ENCODE data around the gene MYBPC2. TPM values are rescaled to one million over a fixed set of nuclear protein-coding genes. Genes with fewer than 3 reads are reported as not detected.

MYBPC2 gene
- total and polyA plus RNA-seq, 9 of the 15 experiments (the other 6 are each of a cell fraction or from before 2014, with no cell fraction given): 0.01 to 0.14 (median 0.04) TPM; not detected in 6

DNA sequence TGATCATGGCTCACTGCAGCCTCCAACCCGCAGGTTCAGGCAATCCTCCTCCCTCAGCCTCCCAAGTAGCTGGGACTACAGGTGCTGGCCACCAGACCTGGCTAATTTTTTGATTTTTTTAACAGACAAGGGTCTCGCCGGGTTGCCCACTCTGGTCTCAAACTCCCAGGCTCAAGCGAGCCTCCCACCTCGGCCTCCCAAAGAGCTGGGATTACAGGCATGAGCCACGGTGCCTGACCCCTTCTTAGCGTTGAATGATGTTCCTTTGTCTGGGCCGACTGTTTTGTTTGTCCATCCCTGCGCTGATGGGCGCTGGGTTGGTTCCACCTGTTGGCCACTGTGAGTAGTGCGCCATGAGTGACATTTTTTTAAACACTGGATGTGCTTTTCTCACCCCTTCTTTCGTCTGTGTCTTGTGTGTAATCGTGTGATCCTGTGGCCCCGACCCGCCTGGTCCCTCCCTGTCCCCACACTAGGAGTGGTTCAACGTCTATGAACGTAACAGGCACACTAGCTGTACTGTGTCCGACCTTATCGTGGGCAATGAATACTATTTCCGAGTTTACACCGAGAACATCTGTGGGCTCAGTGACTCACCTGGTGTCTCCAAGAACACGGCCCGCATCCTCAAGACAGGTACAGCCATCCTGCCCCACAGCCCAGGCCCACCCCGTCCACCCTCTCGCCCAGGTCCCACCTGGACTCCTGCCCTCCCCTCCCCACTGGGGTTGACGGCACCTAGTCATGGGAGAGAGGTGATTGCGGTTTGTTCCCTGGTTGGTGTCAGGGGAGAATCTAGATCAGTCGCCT lies 28.6 kb downstream of the MYBPC2 start (continued):
- TF ChIP-seq, protein P1, sequence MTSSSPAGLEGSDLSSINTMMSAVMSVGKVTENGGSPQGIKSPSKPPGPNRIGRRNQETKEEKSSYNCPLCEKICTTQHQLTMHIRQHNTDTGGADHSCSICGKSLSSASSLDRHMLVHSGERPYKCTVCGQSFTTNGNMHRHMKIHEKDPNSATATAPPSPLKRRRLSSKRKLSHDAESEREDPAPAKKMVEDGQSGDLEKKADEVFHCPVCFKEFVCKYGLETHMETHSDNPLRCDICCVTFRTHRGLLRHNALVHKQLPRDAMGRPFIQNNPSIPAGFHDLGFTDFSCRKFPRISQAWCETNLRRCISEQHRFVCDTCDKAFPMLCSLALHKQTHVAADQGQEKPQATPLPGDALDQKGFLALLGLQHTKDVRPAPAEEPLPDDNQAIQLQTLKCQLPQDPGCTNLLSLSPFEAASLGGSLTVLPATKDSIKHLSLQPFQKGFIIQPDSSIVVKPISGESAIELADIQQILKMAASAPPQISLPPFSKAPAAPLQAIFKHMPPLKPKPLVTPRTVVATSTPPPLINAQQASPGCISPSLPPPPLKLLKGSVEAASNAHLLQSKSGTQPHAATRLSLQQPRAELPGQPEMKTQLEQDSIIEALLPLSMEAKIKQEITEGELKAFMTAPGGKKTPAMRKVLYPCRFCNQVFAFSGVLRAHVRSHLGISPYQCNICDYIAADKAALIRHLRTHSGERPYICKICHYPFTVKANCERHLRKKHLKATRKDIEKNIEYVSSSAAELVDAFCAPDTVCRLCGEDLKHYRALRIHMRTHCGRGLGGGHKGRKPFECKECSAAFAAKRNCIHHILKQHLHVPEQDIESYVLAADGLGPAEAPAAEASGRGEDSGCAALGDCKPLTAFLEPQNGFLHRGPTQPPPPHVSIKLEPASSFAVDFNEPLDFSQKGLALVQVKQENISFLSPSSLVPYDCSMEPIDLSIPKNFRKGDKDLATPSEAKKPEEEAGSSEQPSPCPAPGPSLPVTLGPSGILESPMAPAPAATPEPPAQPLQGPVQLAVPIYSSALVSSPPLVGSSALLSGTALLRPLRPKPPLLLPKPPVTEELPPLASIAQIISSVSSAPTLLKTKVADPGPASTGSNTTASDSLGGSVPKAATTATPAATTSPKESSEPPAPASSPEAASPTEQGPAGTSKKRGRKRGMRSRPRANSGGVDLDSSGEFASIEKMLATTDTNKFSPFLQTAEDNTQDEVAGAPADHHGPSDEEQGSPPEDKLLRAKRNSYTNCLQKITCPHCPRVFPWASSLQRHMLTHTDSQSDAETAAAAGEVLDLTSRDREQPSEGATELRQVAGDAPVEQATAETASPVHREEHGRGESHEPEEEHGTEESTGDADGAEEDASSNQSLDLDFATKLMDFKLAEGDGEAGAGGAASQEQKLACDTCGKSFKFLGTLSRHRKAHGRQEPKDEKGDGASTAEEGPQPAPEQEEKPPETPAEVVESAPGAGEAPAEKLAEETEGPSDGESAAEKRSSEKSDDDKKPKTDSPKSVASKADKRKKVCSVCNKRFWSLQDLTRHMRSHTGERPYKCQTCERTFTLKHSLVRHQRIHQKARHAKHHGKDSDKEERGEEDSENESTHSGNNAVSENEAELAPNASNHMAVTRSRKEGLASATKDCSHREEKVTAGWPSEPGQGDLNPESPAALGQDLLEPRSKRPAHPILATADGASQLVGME (CRISPR knock-in tag; IDR thresholded peaks at IDR 0.05): no peak
- TF ChIP-seq TFAP4 (CRISPR knock-in tag; IDR thresholded peaks at IDR 0.05; ENCODE audit: borderline replicate concordance): peak; percentile 39; the same call in 1 of the 2 replicates
- TF ChIP-seq JUND (IDR thresholded peaks at IDR 0.05; ENCODE audit: borderline replicate concordance, low read depth, low read length): peak; percentile 47; the same call in 1 of the 2 replicates
- TF ChIP-seq JUND (tag; IDR thresholded peaks at IDR 0.05; ENCODE audit: borderline replicate concordance, low read depth, low read length): peak; percentile 35; the same call in 1 of the 3 replicates
- TF ChIP-seq, protein P2, sequence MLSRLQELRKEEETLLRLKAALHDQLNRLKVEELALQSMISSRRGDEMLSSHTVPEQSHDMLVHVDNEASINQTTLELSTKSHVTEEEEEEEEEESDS (CRISPR knock-in tag; IDR thresholded peaks at IDR 0.05): no peak
- TF ChIP-seq BHLHE40 (IDR thresholded peaks at IDR 0.05; ENCODE audit: low read length): peak; percentile 24; the same call in 1 of the 2 replicates
- no peak for TF ChIP-seq SMAD1 (IDR thresholded peaks at IDR 0.05; ENCODE audit: low read depth, low read length, partially characterized antibody)
- peak; percentile 16 to 35; a peak in 1 of 4 replicates for TF ChIP-seq NRF1 (conservative IDR thresholded peaks at IDR 0.05 in 1 of 2, IDR thresholded peaks at IDR 0.05 in 1 of 2)
- no peak for TF ChIP-seq SP2 (IDR thresholded peaks at IDR 0.05; ENCODE audit: extremely low read depth, low read depth, low read length, poor library complexity, severe bottlenecking)
- peak; percentile 77; the same call in 1 of the 2 replicates for TF ChIP-seq CC2D1A (IDR thresholded peaks at IDR 0.05)
- TF ChIP-seq SIN3A (IDR thresholded peaks at IDR 0.05; ENCODE audit: borderline replicate concordance in 2 of 2, control insufficient read depth in 1 of 2, low read depth in 2 of 2, low read length in 2 of 2): no peak

All from K562 (cell line).